Colonic mucosa (tissue), 4 donors: ENCODE results near the gene ANKRD13B. TPM values are rescaled to one million over a fixed set of nuclear protein-coding genes. Genes with fewer than 3 reads are reported as not detected.

Experiments used
- DNase-seq: peaks from one replicate; pipeline ENCODE4 v3.0.0-alpha.2; 2020
- H3K27ac ChIP-seq: fragments of 200-600 bp; one replicate; pipeline ENCODE4 v1.8.0; 2021
- H3K27me3 ChIP-seq: fragments of 200-600 bp; one replicate; pipeline ENCODE4 v1.8.0; 2021
- H3K36me3 ChIP-seq: fragments of 200-600 bp; one replicate; pipeline ENCODE4 v1.8.0; 2021
- H3K4me1 ChIP-seq: fragments of 200-600 bp; one replicate; pipeline ENCODE4 v1.8.0; 2021; ENCODE audit warnings: mild to moderate bottlenecking
- H3K4me3 ChIP-seq: fragments of 200-600 bp; one replicate; pipeline ENCODE4 v1.8.0; 2021
- H3K9ac ChIP-seq, 2 donors: one replicate each; pipeline ENCODE4 v1.7.0; 2013; ENCODE audit warnings: control low read depth in 2 of 2, low read depth in 2 of 2, low read length in 2 of 2
- H3K9me3 ChIP-seq: fragments of 200-600 bp; one replicate; pipeline ENCODE4 v1.8.0; 2021
- CTCF ChIP-seq: fragments of 200-600 bp; IDR thresholded peaks from one replicate; pipeline ENCODE4 v1.8.0; 2022; ENCODE audit warnings: antibody characterized with exemption, mild to moderate bottlenecking
- intact Hi-C: fragments of 100-400 bp; cut with DNase I; formaldehyde crosslinking; loops from one replicate; pipeline ENCODE4 v1.14.1; 2022
- total RNA-seq, 2 donors: library from RNA; stranded (reverse); fragmentation: NEBNext Ultra II Directional in 1 of 2; extraction: Animal tissue kit (Norgen Biotek cat#: 25700) in 1 of 2; gene quantifications; one replicate each; pipeline ENCODE4 v1.2.1, GENCODE V29; 2021
- donor health status: healthy.
- donor health status: DM: no; HTN: no; CAD: no.
- donor health status: DM: no; HTN: no; CAD: no.

Gene ANKRD13B
- total RNA-seq, 2 donors from 2014 or later = 3.1 to 10.2 TPM

GRCh38 chr17:29617125-29617480, 24.2 kb downstream of the ANKRD13B start:
- TF ChIP-seq CTCF = peak; percentile 49
- intact Hi-C loops = loop anchor here (5.0 kb wide), 1 partner anchor 35 kb away; no protein-coding TSS in a partner anchor

GRCh38 chr17:29617481-29618271, 24.7 kb downstream of the ANKRD13B start:
- H3K27me3 ChIP-seq = peaks cover 4% of the 10 kb centered on the region
- no peaks in the 10 kb centered on the region for H3K9me3 ChIP-seq
- intact Hi-C loops = loop anchor here (5.0 kb wide), 1 partner anchor 35 kb away; no protein-coding TSS in a partner anchor
- TF ChIP-seq CTCF = peak; percentile 88
- H3K36me3 ChIP-seq = no peaks in the 10 kb centered on the region
- peak overlapping the region; percentile 33 for H3K4me3 ChIP-seq
- peak; percentile 89 for DNase-seq
- H3K27ac ChIP-seq = peak overlapping the region; percentile 37
- H3K9ac ChIP-seq = peak overlapping the region; percentile 27 to 62
- peaks cover 26% of the 10 kb centered on the region for H3K4me1 ChIP-seq

More at GRCh38 chr17:29617125-29617480, 24.2 kb downstream of the ANKRD13B start:
- no peaks in the 10 kb centered on the region for H3K9me3 ChIP-seq
- H3K4me3 ChIP-seq = peak overlapping the region; percentile 33
- no peak overlapping the region for H3K27ac ChIP-seq
- peaks cover 4% of the 10 kb centered on the region for H3K27me3 ChIP-seq
- H3K4me1 ChIP-seq = peaks cover 22% of the 10 kb centered on the region
- peak overlapping the region; percentile 27 to 62 for H3K9ac ChIP-seq
- no peaks in the 10 kb centered on the region for H3K36me3 ChIP-seq
- DNase-seq = peak; percentile 92

GRCh38 chr17:29618272-29619065, 25.5 kb downstream of the ANKRD13B start:
- peaks cover 24% of the 10 kb centered on the region for H3K4me1 ChIP-seq
- H3K4me3 ChIP-seq = peak overlapping the region; percentile 33
- H3K9me3 ChIP-seq = no peaks in the 10 kb centered on the region
- H3K27ac ChIP-seq = no peak overlapping the region
- intact Hi-C loops = loop anchor here (5.0 kb wide), 1 partner anchor 36 kb away; no protein-coding TSS in a partner anchor
- peak overlapping the region in 1 of 2 donors; percentile 40 for H3K9ac ChIP-seq
- no peak for TF ChIP-seq CTCF
- peaks cover 4% of the 10 kb centered on the region for H3K27me3 ChIP-seq
- H3K36me3 ChIP-seq = no peaks in the 10 kb centered on the region
- no peak for DNase-seq

- Histone ChIP-seq H3K27ac (no peak overlapping the region), H3K4me1 (peaks cover 19% of the 10 kb centered on the region), H3K36me3 (no peaks in the 10 kb centered on the region), H3K27me3 (peaks cover 4% of the 10 kb centered on the region), H3K4me3 (no peak overlapping the region), H3K9ac (no peak overlapping the region), H3K9me3 (no peaks in the 10 kb centered on the region)
- intact Hi-C loops = loop anchor here (5.0 kb wide), 1 partner anchor 37 kb away; no protein-coding TSS in a partner anchor
- no peak for TF ChIP-seq CTCF
- no peak for DNase-seq
Measured at GRCh38 chr17:29619251-29619650, 26.3 kb downstream of the ANKRD13B start.

- H3K27ac ChIP-seq = no peak overlapping the region
- no peak overlapping the region for H3K4me3 ChIP-seq
- no peak overlapping the region for H3K9ac ChIP-seq
- H3K27me3 ChIP-seq = peaks cover 4% of the 10 kb centered on the region
- TF ChIP-seq CTCF = no peak
- no peak for DNase-seq
- H3K9me3 ChIP-seq = no peaks in the 10 kb centered on the region
- no peaks in the 10 kb centered on the region for H3K36me3 ChIP-seq
- intact Hi-C loops = no loop called here
- H3K4me1 ChIP-seq = peaks cover 19% of the 10 kb centered on the region
Measured at GRCh38 chr17:29620271-29620670, 27.3 kb downstream of the ANKRD13B start.
